GM21737 (cell line): Measurements from ENCODE around the gene TMEM109.

Experiments
- ATAC-seq: cut with Tn5 transposase; IDR thresholded peaks from one replicate; pipeline ENCODE4 v1.9.1; 2021; ENCODE audit warnings: mild to moderate bottlenecking, moderate library complexity; ENCODE audit not compliant: unreplicated experiment

Gene TMEM109

GRCh38 chr11:60939301-60939700, 25.3 kb downstream of the TMEM109 start:
- ATAC-seq: no peak

- no peak for ATAC-seq
Measured at GRCh38 chr11:60939855-60940254, 25.9 kb downstream of the TMEM109 start.

- no peak for ATAC-seq
Measured at GRCh38 chr11:60941371-60942119, 27.6 kb downstream of the TMEM109 start.

DNA sequence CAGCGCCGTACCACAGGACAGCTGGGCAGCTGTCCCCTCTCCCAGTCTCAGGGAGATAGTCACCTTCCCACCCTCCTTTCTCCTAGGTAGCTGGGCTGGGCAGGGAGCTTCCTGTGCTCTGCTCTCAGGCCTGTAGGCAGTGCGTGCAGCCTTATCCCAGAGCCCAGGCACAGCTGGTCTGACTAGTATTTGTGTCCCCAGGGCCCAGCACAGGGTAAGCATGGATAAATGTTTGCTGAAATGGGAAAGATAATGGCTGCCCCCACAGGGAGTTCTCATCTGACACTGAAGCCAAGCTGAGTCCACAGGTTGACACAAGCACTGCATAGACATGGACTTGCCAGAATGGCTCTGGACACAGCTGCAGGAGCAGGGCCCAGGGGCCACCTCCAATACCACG, 28.3 kb downstream of the TMEM109 start:
- ATAC-seq: no peak

DNA sequence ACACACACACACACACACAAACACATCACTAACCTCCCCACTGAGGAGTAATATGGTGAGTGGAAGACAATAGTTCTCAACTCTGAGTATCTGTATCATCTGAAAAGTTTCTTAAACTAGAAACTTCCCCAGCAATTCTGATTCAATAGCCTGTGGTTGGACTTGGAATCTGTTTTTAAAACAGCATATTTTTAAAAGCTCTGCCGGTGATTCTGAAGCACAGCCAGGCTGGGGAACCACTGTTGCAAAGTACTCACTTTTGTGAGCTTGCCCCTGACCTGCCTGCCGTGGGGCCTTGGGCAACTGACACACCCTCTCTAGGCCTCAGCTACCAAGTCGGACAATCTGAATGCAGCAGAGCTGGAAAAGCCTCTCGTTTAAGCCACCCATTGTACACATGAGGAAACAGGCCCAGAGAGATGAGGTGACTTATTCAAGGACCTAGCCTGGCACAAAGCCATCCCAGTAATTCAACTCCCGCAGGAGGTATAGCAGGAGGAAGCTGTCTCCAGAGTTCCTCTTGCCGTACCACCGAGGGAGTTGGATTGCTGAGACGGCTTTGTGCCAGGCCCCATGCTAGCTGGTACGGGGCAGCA, 29.1 kb downstream of the TMEM109 start:
- ATAC-seq: no peak

- ATAC-seq: no peak
Measured at GRCh38 chr11:60944490-60945294, 30.7 kb downstream of the TMEM109 start.

DNA sequence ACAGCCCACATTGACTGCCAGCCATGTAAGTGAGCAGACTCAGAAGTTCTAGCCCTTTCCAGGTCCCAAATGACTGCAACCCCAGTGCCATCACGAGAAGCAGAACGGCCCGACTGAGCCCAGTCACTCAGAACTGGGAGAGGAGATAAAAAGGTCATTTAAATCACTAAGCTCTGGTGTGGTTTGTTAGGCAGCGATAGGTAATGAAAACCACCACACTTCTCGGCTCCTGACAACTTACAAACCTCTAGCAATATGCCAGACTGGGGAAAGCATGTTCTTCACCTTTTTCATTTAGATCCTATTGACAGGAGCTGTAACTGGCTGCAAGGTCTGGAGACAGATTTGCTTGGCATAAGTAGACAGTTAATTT, 31.3 kb downstream of the TMEM109 start:
- ATAC-seq: no peak

DNA sequence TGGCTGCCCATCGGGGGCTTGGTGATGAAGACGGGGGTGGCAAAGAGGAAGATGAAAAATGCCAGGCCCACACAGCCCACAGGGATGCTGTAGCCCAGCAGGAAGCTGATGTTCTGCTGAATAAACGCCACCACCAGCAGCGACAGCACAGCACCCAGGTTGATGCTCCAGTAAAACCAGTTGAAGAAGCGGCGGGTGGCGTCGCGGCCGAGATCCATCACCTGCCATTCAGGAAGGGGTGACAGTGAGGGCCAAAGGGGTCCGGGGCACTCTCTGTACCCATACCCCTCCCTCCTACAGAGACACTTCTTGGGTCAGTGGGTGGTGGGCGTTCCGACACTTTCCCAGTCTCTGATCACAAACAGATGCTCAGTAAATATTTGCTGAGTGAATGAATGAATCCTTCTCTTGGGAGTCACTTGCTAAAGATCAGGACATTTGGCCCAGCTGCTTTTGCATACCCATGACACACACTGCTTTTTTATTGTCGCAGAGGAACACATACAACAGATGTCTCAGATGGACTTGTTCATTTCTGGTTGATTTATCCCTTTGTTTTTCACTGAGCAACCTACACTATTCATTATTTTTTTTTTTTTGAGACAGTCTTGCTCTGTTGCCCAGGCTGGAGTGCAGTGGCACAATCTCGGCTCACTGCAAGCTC, 32.8 kb downstream of the TMEM109 start:
- no peak for ATAC-seq

DNA sequence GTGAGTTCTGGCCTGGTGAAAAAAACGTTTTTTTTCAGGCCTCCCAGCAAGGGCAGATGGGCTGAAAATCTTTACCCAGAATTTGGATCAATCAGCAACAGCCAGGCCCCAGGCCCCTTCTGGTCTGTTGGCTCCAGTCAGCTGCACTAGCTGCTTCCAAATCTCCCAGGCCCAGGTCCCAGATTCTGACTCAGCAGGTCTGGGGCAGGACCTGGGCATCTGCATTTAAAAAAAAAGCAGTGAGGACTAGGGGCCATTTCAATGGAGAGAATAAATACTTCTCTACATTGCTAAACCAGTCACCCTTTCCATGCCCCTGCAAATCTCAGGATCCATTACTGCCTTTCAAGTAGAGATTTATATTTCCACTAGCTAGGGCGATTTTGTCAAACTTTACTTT, 33.7 kb downstream of the TMEM109 start:
- ATAC-seq: no peak

GRCh38 chr11:60948250-60948649, 34.3 kb downstream of the TMEM109 start:
- ATAC-seq: no peak

GRCh38 chr11:60950024-60950423, 36.1 kb downstream of the TMEM109 start:
- no peak for ATAC-seq

DNA sequence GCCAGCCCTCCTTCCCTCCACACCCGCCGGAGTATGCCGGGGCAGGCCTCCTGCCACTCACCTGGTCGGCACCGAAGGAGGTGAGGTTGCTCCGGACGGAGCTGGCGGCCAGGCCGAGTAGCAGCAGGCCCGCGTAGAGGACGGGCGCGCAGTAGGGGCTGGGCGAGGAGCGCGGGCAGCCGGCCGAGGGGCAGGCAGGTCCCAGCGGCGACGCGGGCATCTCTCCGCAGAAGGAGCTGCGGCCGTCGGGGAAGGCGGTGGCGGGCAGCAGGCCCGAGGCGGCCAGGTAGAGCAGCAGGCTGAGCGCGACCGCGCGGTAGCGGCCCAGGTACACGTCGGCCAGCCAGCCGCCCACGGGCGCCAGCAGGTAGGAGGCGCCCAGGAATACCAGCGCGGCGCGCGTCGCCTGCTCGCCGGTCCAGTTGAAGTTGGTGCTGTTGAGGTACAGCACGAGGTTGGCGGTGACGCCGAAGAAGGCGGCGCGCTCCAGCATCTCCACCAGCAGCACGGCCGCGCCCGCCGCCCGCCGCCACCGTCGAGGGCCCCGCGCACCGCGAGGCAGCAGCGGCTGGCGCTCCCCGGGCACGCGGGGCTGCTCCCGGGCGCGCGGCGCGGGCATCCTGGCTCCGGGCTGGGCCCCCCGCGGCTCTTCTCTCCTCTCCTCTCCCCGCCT, 37.1 kb downstream of the TMEM109 start:
- ATAC-seq: no peak

DNA sequence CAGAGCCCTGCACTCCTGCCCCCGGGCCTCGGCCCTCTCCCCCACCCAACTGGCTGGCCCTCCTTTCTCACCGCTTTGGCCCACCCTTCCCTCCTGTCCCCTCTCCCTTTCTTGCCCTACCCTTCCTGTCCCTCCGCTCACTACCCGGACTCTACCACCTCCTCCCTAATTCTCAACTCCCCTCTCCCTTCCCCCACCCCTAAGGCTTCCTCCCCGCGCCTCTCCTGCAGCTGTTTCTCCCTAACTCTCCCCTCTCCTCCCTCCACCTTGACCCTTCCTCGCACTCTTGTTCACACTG, 37.6 kb downstream of the TMEM109 start:
- ATAC-seq: no peak

- ATAC-seq: peak; percentile 66
Measured at GRCh38 chr11:60951904-60952741, 38.2 kb downstream of the TMEM109 start, which contains the start of gene SLC15A3. SLC15A3 (minus strand) TSS chr11:60952176; CDS start chr11:60951551, 625 bp downstream.

- ATAC-seq: no peak
Measured at GRCh38 chr11:60952742-60953170, 38.8 kb downstream of the TMEM109 start.

DNA sequence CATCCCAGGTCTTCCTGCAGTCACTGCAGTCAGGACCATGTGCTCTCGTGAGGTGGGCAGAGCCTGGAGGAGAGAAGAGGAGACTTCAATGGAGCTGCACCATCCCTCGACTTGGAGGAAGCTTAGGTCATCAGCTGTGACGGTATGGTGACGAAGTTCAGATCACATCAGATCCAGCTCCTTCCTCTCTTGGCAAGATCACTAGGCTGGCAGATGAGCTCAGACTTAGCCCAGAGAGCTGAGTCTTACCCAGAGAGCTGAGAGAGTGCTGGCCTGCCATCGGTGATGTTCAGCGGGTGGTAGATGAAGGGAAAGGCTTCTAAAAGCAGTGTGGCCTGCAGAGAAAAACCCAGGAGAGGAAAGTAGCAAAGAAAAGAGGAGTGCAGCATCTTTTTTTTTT, 39.8 kb downstream of the TMEM109 start:
- ATAC-seq: no peak

DNA sequence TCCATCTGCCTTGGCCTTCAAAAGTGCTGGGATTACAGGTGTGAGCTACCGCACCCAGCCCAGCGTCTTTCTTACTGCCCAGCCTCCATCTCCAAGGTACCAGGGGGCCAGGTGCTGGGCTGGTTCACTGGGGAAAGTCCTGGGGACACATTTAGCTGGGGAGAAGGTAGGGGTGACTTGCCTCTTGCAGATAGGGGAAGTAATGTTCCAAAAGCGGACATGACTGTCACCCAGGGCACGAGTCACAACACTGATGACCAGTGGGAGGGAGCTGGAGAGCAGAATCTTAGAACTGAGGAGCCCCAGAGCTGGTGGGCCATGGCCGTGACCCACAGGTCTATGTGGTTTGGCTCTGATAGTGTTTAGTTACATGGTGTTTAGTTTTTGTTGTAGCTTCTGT, 40.5 kb downstream of the TMEM109 start:
- ATAC-seq: no peak

- ATAC-seq: no peak
Measured at GRCh38 chr11:60955571-60955970, 41.6 kb downstream of the TMEM109 start.

DNA sequence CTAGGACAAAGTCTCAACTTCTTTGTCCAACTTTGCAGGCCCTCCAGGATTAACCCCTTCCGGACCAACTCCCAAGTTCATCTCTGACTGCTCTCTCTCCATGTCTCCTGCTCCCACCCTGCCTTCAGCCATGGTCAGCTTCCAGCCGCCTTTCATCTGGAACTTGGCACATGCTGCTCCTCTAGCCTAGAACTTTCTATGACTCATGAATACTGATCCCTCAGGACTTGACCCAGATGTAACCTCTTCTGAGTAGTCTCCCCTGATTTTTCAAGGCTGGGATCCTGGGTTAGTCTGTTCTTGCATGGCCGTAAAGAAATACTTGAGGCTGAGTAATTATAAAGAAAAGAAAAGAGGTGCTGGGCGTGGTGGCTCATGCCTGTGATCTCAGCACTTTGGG, 43.2 kb downstream of the TMEM109 start:
- ATAC-seq: no peak

GRCh38 chr11:60959431-60959830, 45.5 kb downstream of the TMEM109 start:
- no peak for ATAC-seq
